T-cell (primary cell): Measurements from ENCODE around the gene CLCA1. TPM values are rescaled to one million over a fixed set of nuclear protein-coding genes. Genes with fewer than 3 reads are reported as not detected.

Experiments
- ATAC-seq, 4 experiments: fragments of 200-7000 bp in 3 of 4; fragments of 150-1000 bp in 1 of 4; cut with Tn5 transposase; replicated peaks in 1 of 4; 1 replicate in 3 of 4; 2 replicates in 1 of 4; pipeline ENCODE4 v1.10.0; 2021; ENCODE audit warnings: moderate library complexity in 3 of 4, mild to moderate bottlenecking in 2 of 4, moderate number of reproducible peaks in 1 of 4
- CTCF ChIA-PET, 2 donors: fragments of 300-600 bp; sonication (Branson Sonifier 250); formaldehyde crosslinking; loops; one replicate each; lab custom pipeline; 2022; ENCODE audit warnings: antibody characterized with exemption in 2 of 2; lab: Charles Lee
- POLR2A ChIA-PET, 2 donors: fragments of 300-600 bp; sonication (Branson Sonifier 250); formaldehyde crosslinking; loops; one replicate each; lab custom pipeline; 2022; ENCODE audit warnings: antibody characterized with exemption in 2 of 2; lab: Charles Lee
- DNase-seq, 35 experiments: peaks; one replicate each; pipeline versions ENCODE4 v3.0.0 to v3.0.0-alpha.2; 2013 to 2023
- H3K27ac ChIP-seq: one replicate; pipeline ENCODE4 v1.5.1; 2013; ENCODE audit warnings: low read length
- H3K27me3 ChIP-seq, 2 experiments: replicated peaks in 1 of 2; 1 replicate in 1 of 2; 2 replicates in 1 of 2; pipeline versions ENCODE4 v1.6.1 to v1.7.0; 2013; ENCODE audit warnings: low read length in 1 of 2, mixed read lengths in 1 of 2; ENCODE audit not compliant: control insufficient read depth in 2 of 2, insufficient read depth in 2 of 2; ENCODE audit errors: extremely low read depth in 1 of 2
- H3K36me3 ChIP-seq, 2 donors: 1 replicate in 1 of 2; 2 replicates in 1 of 2; pipeline versions ENCODE4 v1.6.1 to v1.7.0; 2013; ENCODE audit warnings: low read length in 1 of 2; ENCODE audit not compliant: control insufficient read depth in 2 of 2, insufficient read depth in 1 of 2; ENCODE audit errors: extremely low read depth in 1 of 2
- H3K4me1 ChIP-seq, 2 experiments: 1 replicate in 1 of 2; 2 replicates in 1 of 2; pipeline versions ENCODE4 v1.6.1 to v1.7.0; 2013; ENCODE audit warnings: low read length in 2 of 2, mixed read lengths in 1 of 2; ENCODE audit not compliant: insufficient read depth in 2 of 2, control insufficient read depth in 1 of 2; ENCODE audit errors: extremely low read depth in 1 of 2
- H3K4me3 ChIP-seq, 2 donors: 1 replicate in 1 of 2; 2 replicates in 1 of 2; pipeline versions ENCODE4 v1.5.1 to v1.7.0; 2013; ENCODE audit warnings: mild to moderate bottlenecking in 2 of 2, low read length in 1 of 2, moderate library complexity in 1 of 2; ENCODE audit not compliant: control insufficient read depth in 1 of 2; ENCODE audit errors: extremely low read depth in 1 of 2
- H3K9me3 ChIP-seq: 2 replicates; pipeline ENCODE4 v1.7.0; 2013
- H3K27ac Mint-ChIP-seq, 2 donors: one replicate each; pipeline ENCODE4 v1.8.0; 2020 to 2021; ENCODE audit warnings: mild to moderate bottlenecking in 2 of 2, mixed read lengths in 2 of 2
- H3K27me3 Mint-ChIP-seq, 2 donors: one replicate each; pipeline ENCODE4 v1.8.0; 2021 to 2022; ENCODE audit warnings: mixed read lengths in 2 of 2
- H3K36me3 Mint-ChIP-seq: one replicate; pipeline ENCODE4 v1.8.0; 2021; ENCODE audit warnings: mixed read lengths
- H3K4me1 Mint-ChIP-seq, 3 donors: one replicate each; pipeline ENCODE4 v1.8.0; 2020 to 2022; ENCODE audit warnings: mixed read lengths in 3 of 3, mild to moderate bottlenecking in 1 of 3
- H3K4me3 Mint-ChIP-seq, 3 donors: one replicate each; pipeline ENCODE4 v1.8.0; 2020 to 2022; ENCODE audit warnings: mild to moderate bottlenecking in 3 of 3, mixed read lengths in 3 of 3, moderate library complexity in 3 of 3
- H3K9me3 Mint-ChIP-seq, 3 donors: one replicate each; pipeline ENCODE4 v1.8.0; 2020 to 2022; ENCODE audit warnings: mixed read lengths in 3 of 3
- whole genome bisulfite sequencing: methylation state at CpG from one replicate; pipeline ENCODE4 v1.1.5; 2013; ENCODE audit warnings: missing lambda C conversion rate; ENCODE audit not compliant: insufficient coverage; 5-methylcytosine and 5-hydroxymethylcytosine counted together
- total RNA-seq, 35 experiments: library from RNA in 6 of 35; stranded (reverse) in 6 of 35; fragments of 120-200 nt in 1 of 35; gene quantifications; one replicate each; pipeline versions ENCODE4 v1.2.1 to v1.2.4 and lab custom pipeline; 2013 to 2026

The CLCA1 gene
- total RNA-seq, 5 donors from 2014 or later (not counting 1 experiment from before 2014, with no cell fraction given): 0.12 to 0.25 (median 0.23) TPM; not detected in 2

DNA sequence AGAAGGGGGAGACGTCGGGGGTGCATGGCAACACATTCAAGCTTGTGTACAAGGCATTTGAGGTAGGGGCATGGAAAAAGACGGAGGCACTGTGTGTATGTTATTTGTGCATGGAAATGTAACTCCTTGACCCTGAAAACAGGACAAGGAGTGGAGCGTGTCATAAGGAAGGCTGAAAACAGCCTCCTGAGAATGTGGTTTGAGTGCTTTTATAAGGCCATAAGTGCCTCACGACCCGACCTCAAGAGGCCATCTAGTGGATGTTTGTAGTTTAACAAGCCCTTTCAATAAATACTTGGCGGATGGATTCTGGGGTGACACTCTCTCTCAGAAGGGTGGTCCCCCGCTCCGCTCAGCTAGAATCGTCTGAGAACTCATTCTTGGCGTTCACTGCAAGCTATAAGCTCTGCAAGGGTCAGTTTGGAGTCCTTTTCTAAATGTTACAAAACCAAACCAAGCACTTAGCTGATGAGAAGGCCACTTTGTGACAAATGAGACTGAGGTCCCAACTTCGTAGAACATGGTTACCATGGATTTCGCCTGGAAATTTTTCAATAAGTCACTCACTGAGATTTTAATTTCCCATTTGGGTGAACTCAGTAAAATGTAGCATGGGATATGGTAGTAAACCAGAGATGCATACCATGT is 39.3 kb downstream of the CLCA1 start:
- Histone ChIP-seq H3K27me3 (peaks cover 0 to 7% of the 10 kb centered on the region in 2 experiments), H3K4me3 (no peak overlapping the region), H3K27ac (no peak overlapping the region), H3K4me1 (peaks cover 0 to 6% of the 10 kb centered on the region in 2 experiments), H3K9me3 (no peaks in the 10 kb centered on the region), H3K36me3 (no peaks in the 10 kb centered on the region)
- Mint-ChIP-seq H3K27ac (no peak overlapping the region), H3K27me3 (peaks cover 3 to 8% of the 10 kb centered on the region in 2 donors), H3K4me1 (peaks cover 0 to 6% (median 1%) of the 10 kb centered on the region in 3 donors), H3K4me3 (no peak overlapping the region), H3K36me3 (no peaks in the 10 kb centered on the region), H3K9me3 (no peaks in the 10 kb centered on the region)
- POLR2A ChIA-PET: no interaction called here
- DNase-seq (peak in 8 of 35 experiments; percentile 3 to 37 (median 8)), ATAC-seq (peak in 2 of 4 experiments; percentile 56 to 61)
- CTCF ChIA-PET: interaction anchor here (0.5 to 6.1 kb wide), 12 partner anchors 8 to 128 kb away, joined by 3 to 22 read pairs (median 4); partner anchors contain the start of gene ODF2L (in 1 of the 2)
- WGBS: 59% methylated on average over 7 of the region's 13 CpGs

DNA sequence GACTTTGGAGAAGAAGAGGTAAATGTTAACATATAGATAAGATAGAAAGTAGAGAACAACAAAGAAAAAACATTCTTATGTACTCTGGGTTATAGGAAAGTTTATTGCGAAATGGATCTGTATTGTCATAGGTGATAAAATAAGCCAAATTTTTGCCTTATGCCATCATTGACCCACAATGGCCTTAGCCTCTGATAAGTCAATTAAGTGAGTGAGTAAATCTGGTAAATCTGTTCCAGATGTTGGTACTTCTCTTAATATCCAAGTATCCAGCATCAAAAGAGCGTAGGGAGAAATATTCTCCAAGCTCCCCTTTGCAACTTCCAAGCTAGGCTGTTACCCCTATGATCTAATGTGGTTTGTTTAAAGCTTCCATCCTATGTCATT is 39.8 kb downstream of the CLCA1 start:
- H3K9me3 ChIP-seq: no peaks in the 10 kb centered on the region
- POLR2A ChIA-PET: no interaction called here
- no peak for ATAC-seq
- no peaks in the 10 kb centered on the region for H3K36me3 Mint-ChIP-seq
- WGBS: no CpG with 5 or more reads among the region's 2 CpGs
- H3K27me3 ChIP-seq: peaks cover 0 to 2% of the 10 kb centered on the region in 2 experiments
- H3K9me3 Mint-ChIP-seq: no peaks in the 10 kb centered on the region
- H3K27ac Mint-ChIP-seq: no peak overlapping the region
- H3K4me3 Mint-ChIP-seq: no peak overlapping the region
- H3K4me3 ChIP-seq: no peak overlapping the region
- no peaks in the 10 kb centered on the region for H3K36me3 ChIP-seq
- peaks cover 0 to 1% of the 10 kb centered on the region in 2 experiments for H3K4me1 ChIP-seq
- CTCF ChIA-PET: interaction anchor here (0.5 to 6.1 kb wide), 7 partner anchors 9 to 129 kb away, joined by 3 to 22 read pairs (median 5); partner anchors contain the start of gene ODF2L (in 1 of the 2)
- peaks cover 3 to 8% of the 10 kb centered on the region in 2 donors for H3K27me3 Mint-ChIP-seq
- no peak for DNase-seq
- no peak overlapping the region for H3K27ac ChIP-seq
- peaks cover 0 to 2% (median 1%) of the 10 kb centered on the region in 3 donors for H3K4me1 Mint-ChIP-seq

DNA sequence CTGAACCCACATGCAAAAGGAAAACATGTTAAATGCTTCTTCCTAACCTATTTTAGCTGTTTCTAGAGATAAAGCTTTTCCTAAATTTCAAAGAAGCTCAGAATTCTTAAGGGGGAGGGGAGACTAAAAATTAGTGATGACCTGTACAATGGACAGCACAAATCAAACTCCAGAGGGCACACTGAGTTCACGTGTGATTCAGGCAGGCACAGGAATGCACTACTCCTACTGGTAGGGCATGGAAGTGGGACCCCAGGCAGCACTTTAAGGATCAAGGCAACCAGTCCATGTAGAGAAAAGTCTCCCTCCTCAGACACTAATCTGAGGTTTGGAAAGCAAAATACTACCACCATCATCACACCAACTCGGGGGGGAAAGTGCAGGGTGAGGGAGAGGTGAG is 46.9 kb downstream of the CLCA1 start:
- Histone ChIP-seq H3K4me3 (no peak overlapping the region), H3K4me1 (no peaks in the 10 kb centered on the region), H3K27me3 (no peaks in the 10 kb centered on the region), H3K36me3 (no peaks in the 10 kb centered on the region), H3K9me3 (no peaks in the 10 kb centered on the region), H3K27ac (no peak overlapping the region)
- 80% methylated on average over 1 of the region's 2 CpGs for WGBS
- no peaks in the 10 kb centered on the region for H3K9me3 Mint-ChIP-seq
- CTCF ChIA-PET: interaction anchor here in 1 of 2 donors (1.1 to 1.2 kb wide), 2 partner anchors 8 to 130 kb away, joined by 3 to 4 read pairs; no protein-coding TSS in a partner anchor
- no peaks in the 10 kb centered on the region for H3K36me3 Mint-ChIP-seq
- POLR2A ChIA-PET: no interaction called here
- DNase-seq: no peak
- ATAC-seq: no peak
- no peak overlapping the region for H3K4me3 Mint-ChIP-seq
- peaks cover 0 to 3% of the 10 kb centered on the region in 2 donors for H3K27me3 Mint-ChIP-seq
- no peak overlapping the region for H3K27ac Mint-ChIP-seq
- no peaks in the 10 kb centered on the region for H3K4me1 Mint-ChIP-seq

DNA sequence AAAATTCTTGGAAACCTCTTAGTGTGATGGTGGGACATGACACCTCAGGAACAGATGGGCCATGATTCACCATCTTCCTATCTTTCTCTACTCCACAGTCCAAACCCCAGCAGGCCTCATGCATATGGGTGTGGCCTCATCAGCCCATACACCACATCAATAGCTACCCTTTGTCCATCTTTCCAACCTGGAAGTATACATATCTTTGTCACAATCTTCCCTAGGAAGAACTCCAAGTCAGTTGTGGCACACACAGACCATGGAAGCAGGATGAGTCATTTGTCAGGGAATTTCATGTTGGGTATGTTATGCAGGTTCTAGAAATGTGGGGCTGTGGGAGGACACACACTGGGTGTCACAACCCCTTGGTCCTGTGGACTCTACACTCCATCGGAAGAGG is 47.6 kb downstream of the CLCA1 start:
- H3K9me3 Mint-ChIP-seq: no peaks in the 10 kb centered on the region
- H3K36me3 Mint-ChIP-seq: no peaks in the 10 kb centered on the region
- Histone ChIP-seq H3K36me3 (no peaks in the 10 kb centered on the region), H3K4me1 (no peaks in the 10 kb centered on the region), H3K27ac (no peak overlapping the region), H3K9me3 (no peaks in the 10 kb centered on the region), H3K4me3 (no peak overlapping the region), H3K27me3 (no peaks in the 10 kb centered on the region)
- no peaks in the 10 kb centered on the region for H3K4me1 Mint-ChIP-seq
- no CpG with 5 or more reads among the region's 1 CpG for WGBS
- no peak for ATAC-seq
- H3K27ac Mint-ChIP-seq: no peak overlapping the region
- DNase-seq: no peak
- ChIA-PET POLR2A (interaction anchor here in 1 of 2 donors (0.5 kb wide), 1 partner anchor 32 kb away, joined by 6 read pairs; no protein-coding TSS in a partner anchor), CTCF (interaction anchor here (0.6 to 1.5 kb wide), 4 partner anchors 9 to 131 kb away, joined by 3 to 5 read pairs (median 4); no protein-coding TSS in a partner anchor)
- H3K27me3 Mint-ChIP-seq: peaks cover 0 to 3% of the 10 kb centered on the region in 2 donors
- H3K4me3 Mint-ChIP-seq: no peak overlapping the region

DNA sequence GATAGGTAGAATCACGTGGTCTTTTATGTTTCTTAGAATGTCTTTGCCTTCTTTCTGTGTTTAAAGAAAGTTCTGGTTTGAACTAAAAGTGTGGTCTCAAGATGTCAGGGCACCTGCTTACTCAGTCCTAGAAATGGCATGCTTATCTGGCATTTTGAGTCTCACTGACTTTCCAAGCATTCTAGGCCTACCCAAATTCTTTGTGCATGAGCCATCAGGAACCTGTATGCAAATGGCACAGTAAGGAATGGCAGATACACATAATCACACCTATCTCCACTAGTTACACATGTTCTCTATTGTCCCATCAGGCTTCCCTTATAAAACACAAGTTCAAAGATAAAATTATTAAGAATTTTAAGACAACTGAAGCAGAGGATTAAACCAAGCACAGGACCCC is 48.6 kb downstream of the CLCA1 start:
- no peak overlapping the region for H3K4me3 ChIP-seq
- DNase-seq (no peak), ATAC-seq (no peak)
- no peak overlapping the region for H3K27ac Mint-ChIP-seq
- no CpG with 5 or more reads among the region's 1 CpG for WGBS
- H3K27me3 Mint-ChIP-seq: peaks cover 0 to 3% of the 10 kb centered on the region in 2 donors
- no peaks in the 10 kb centered on the region for H3K9me3 Mint-ChIP-seq
- H3K4me1 Mint-ChIP-seq: no peaks in the 10 kb centered on the region
- H3K27me3 ChIP-seq: no peaks in the 10 kb centered on the region
- POLR2A ChIA-PET: no interaction called here
- no peak overlapping the region for H3K27ac ChIP-seq
- H3K36me3 Mint-ChIP-seq: no peaks in the 10 kb centered on the region
- CTCF ChIA-PET: interaction anchor here (0.6 to 1.5 kb wide), 2 partner anchors 12 to 18 kb away, joined by 3 to 5 read pairs; no protein-coding TSS in a partner anchor
- no peaks in the 10 kb centered on the region for H3K36me3 ChIP-seq
- H3K9me3 ChIP-seq: no peaks in the 10 kb centered on the region
- no peaks in the 10 kb centered on the region for H3K4me1 ChIP-seq
- no peak overlapping the region for H3K4me3 Mint-ChIP-seq

DNA sequence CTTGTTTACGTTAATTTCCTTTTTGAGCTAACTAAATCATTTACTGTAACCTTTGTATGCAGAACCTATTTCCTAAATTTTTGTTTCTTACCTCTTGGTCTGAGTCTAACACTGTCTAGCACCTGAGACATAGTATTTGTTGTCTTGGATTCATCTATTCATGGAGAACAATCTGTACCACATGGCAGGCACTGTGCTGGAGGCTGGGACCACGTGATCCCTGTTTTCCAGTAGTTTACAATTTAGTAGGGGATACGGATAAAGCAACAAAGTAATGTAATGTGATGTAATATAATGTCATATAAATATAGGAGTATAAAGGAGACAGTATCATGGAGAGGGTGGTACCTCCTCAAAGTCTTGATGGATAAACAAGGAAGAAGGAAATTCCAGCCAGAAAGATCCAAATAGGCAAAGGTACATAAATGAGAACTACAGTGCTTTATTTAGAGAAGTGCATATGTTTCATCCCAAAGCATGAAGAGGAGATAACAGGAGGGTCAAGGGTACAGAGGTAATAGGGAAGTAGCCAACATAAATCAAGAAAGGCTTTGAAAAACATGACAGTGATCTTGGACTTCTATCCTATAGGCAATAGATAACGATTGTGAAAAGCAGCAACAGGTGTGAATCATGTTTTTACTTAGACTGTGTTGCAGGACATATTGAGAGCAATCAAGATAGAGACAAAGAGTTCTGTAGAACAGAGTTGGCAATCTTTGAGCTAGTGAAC is 52.2 kb downstream of the CLCA1 start:
- H3K36me3 Mint-ChIP-seq: no peaks in the 10 kb centered on the region
- Histone ChIP-seq H3K4me3 (no peak overlapping the region), H3K27ac (no peak overlapping the region), H3K27me3 (peaks cover 0 to 3% of the 10 kb centered on the region in 2 experiments), H3K4me1 (no peaks in the 10 kb centered on the region), H3K9me3 (no peaks in the 10 kb centered on the region), H3K36me3 (no peaks in the 10 kb centered on the region)
- no peak for ATAC-seq
- no peak overlapping the region for H3K27ac Mint-ChIP-seq
- no peak overlapping the region for H3K4me3 Mint-ChIP-seq
- no peaks in the 10 kb centered on the region for H3K9me3 Mint-ChIP-seq
- DNase-seq: no peak
- POLR2A ChIA-PET: interaction anchor here in 1 of 2 donors (0.6 kb wide), 1 partner anchor 670 kb away, joined by 3 read pairs; no protein-coding TSS in a partner anchor
- CTCF ChIA-PET: interaction anchor here in 1 of 2 donors (1.9 kb wide), 1 partner anchor 21 kb away, joined by 5 read pairs; no protein-coding TSS in a partner anchor
- H3K4me1 Mint-ChIP-seq: no peaks in the 10 kb centered on the region
- H3K27me3 Mint-ChIP-seq: peaks cover 2 to 3% of the 10 kb centered on the region in 2 donors
- 40% methylated on average over 1 of the region's 4 CpGs for WGBS
